Smooth muscle cell (in vitro differentiated cells): ENCODE measurements around the gene MAL. TPM values are rescaled to one million over a fixed set of nuclear protein-coding genes. Genes with fewer than 3 reads are reported as not detected.

ENCODE experiments used
- DNase-seq: peaks from one replicate; lab custom pipeline; 2025; ENCODE audit not compliant: unreplicated experiment; lab: John Stamatoyannopoulos, UW
- H2AFZ ChIP-seq: fragments of 200-600 bp; sonication (generic); 2 replicates; pipeline ENCODE4 v1.6.0; 2016; ENCODE audit warnings: antibody characterized with exemption, low read depth, mild to moderate bottlenecking
- H3F3A ChIP-seq: fragments of 200-600 bp; sonication (generic); 2 replicates; pipeline ENCODE4 v1.6.0; 2017; ENCODE audit warnings: antibody characterized with exemption, low read depth
- H3K27ac ChIP-seq: fragments of 200-600 bp; sonication (generic); 2 replicates; pipeline ENCODE4 v1.5.1; 2016; ENCODE audit warnings: low read depth, mild to moderate bottlenecking
- H3K27me3 ChIP-seq: fragments of 200-600 bp; sonication (generic); 2 replicates; pipeline ENCODE4 v1.6.1; 2016; ENCODE audit warnings: low read depth, mild to moderate bottlenecking
- H3K36me3 ChIP-seq: fragments of 200-600 bp; sonication (generic); 2 replicates; pipeline ENCODE4 v1.5.1; 2016; ENCODE audit warnings: low read depth
- H3K4me1 ChIP-seq: fragments of 200-600 bp; sonication (generic); 2 replicates; pipeline ENCODE4 v1.5.1; 2016; ENCODE audit warnings: low read depth
- H3K4me2 ChIP-seq: fragments of 200-600 bp; sonication (generic); 2 replicates; pipeline ENCODE4 v1.6.0; 2016; ENCODE audit warnings: mild to moderate bottlenecking
- H3K4me3 ChIP-seq: fragments of 200-600 bp; sonication (generic); 2 replicates; pipeline ENCODE4 v1.5.1; 2016; ENCODE audit warnings: mild to moderate bottlenecking
- H3K79me2 ChIP-seq: fragments of 200-600 bp; sonication (generic); 2 replicates; pipeline ENCODE4 v1.6.0; 2016; ENCODE audit warnings: low read depth, mild to moderate bottlenecking
- H3K9ac ChIP-seq: fragments of 200-600 bp; sonication (generic); 2 replicates; pipeline ENCODE4 v1.6.0; 2016; ENCODE audit warnings: low read depth
- H3K9me3 ChIP-seq: fragments of 200-600 bp; sonication (generic); replicated peaks from 2 replicates; pipeline ENCODE4 v1.5.1; 2016; ENCODE audit warnings: low read depth
- H4K20me1 ChIP-seq: fragments of 200-600 bp; sonication (generic); 2 replicates; pipeline ENCODE4 v1.6.0; 2016; ENCODE audit warnings: low read depth
- WGBS: methylation state at CpG from one replicate; pipeline ENCODE4 v1.1.7; 2016; ENCODE audit warnings: low lambda C conversion rate; 5-methylcytosine and 5-hydroxymethylcytosine counted together
- polyA plus RNA-seq: library from polyadenylated mRNA; unstranded; fragments of >200 nt; fragmentation: Nextera tagmentation; extraction: Ambion mirVana; gene quantifications from 2 replicates; pipeline ENCODE4 v1.2.1, GENCODE V29; 2016
- total RNA-seq: library from RNA; depleted of rRNA; stranded (reverse); fragments of >200 nt; gene quantifications from 2 replicates; pipeline ENCODE4 v1.2.3, GENCODE V29; 2014
- TF ChIP-seq, protein P1 (sequence below): fragments of 200-600 bp; sonication (generic); IDR thresholded peaks from 2 replicates; pipeline ENCODE4 v1.5.1; 2017; ENCODE audit warnings: borderline replicate concordance, mild to moderate bottlenecking, antibody characterized with exemption; ENCODE audit not compliant: insufficient read depth, poor library complexity, severe bottlenecking

MAL gene
- total and polyA plus RNA-seq, 2 experiments from 2014 or later, result not detected

DNA sequence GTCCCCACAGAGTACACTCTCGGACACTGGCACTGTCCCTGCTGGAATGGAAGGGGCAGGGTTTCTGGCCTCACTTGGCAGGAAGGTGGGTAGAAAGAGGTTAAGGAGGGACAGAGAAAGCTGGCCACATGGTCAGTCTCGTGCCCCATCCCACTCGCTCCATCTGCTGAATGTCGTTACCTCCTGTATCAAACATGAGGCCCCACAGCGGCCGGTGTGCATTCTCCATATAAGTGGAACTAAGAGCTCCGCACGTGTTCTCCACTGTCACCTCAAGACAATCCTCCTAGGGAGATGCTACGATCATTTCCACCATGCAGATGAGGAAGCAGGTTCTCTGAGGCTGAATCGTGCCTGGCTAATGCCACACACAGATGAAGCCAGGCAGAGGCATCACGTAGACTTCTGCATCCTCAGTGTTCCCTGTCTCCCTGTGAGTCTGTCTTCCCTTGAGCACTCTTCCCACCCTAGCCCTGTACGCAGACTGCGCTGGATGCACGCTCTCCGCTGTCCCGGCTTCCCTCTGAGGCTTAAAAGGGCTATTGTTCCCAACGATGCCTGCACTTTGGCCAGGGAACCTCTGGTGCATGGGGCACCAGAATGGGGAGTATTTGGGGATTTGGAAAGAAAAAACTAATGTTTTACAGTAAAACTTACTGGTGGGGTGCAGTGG lies 35.1 kb downstream of the MAL start:
- Histone ChIP-seq H3K4me2 (no peak overlapping the region), H3K4me1 (no peaks in the 10 kb centered on the region), H3K4me3 (no peak overlapping the region), H3K79me2 (no peaks in the 10 kb centered on the region), H3F3A (no peaks in the 10 kb centered on the region), H3K36me3 (no peaks in the 10 kb centered on the region), H2AFZ (no peak overlapping the region), H3K27me3 (no peaks in the 10 kb centered on the region), H3K9me3 (no peaks in the 10 kb centered on the region), H4K20me1 (no peaks in the 10 kb centered on the region), H3K9ac (no peak overlapping the region), H3K27ac (no peak overlapping the region)
- no peak for DNase-seq
- TF ChIP-seq, protein P1, sequence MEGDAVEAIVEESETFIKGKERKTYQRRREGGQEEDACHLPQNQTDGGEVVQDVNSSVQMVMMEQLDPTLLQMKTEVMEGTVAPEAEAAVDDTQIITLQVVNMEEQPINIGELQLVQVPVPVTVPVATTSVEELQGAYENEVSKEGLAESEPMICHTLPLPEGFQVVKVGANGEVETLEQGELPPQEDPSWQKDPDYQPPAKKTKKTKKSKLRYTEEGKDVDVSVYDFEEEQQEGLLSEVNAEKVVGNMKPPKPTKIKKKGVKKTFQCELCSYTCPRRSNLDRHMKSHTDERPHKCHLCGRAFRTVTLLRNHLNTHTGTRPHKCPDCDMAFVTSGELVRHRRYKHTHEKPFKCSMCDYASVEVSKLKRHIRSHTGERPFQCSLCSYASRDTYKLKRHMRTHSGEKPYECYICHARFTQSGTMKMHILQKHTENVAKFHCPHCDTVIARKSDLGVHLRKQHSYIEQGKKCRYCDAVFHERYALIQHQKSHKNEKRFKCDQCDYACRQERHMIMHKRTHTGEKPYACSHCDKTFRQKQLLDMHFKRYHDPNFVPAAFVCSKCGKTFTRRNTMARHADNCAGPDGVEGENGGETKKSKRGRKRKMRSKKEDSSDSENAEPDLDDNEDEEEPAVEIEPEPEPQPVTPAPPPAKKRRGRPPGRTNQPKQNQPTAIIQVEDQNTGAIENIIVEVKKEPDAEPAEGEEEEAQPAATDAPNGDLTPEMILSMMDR, result no peak
- 81% methylated on average over 17 of the region's 17 CpGs for WGBS

DNA sequence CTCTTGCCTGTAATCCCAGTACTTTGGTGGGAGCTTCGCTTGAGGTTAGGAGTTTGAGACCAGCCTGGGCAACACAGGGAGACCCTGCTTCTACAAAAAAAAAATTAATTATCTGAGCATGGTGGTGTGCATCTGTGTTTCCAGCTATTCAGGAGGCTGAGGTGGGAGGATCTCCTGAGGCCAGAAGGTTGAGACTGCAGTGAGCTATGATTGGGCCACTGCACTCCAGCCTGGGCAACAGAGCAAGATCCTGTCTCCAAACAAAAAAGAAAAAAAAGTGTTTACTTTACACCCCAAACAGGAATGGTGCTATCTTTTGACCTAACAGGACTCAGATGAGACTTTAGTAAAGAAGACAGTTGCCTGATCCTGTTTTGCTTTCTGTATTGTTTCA lies 35.6 kb downstream of the MAL start:
- DNase-seq, result no peak
- WGBS, result 59% methylated on average over 1 of the region's 1 CpG
- Histone ChIP-seq H3K9ac (no peak overlapping the region), H3K27ac (no peak overlapping the region), H3K4me1 (no peaks in the 10 kb centered on the region), H2AFZ (no peak overlapping the region), H3K79me2 (no peaks in the 10 kb centered on the region), H3K27me3 (no peaks in the 10 kb centered on the region), H3K36me3 (no peaks in the 10 kb centered on the region), H3K9me3 (no peaks in the 10 kb centered on the region), H4K20me1 (no peaks in the 10 kb centered on the region), H3F3A (no peaks in the 10 kb centered on the region), H3K4me3 (no peak overlapping the region), H3K4me2 (no peak overlapping the region)
- TF ChIP-seq, protein P1, result no peak

DNA sequence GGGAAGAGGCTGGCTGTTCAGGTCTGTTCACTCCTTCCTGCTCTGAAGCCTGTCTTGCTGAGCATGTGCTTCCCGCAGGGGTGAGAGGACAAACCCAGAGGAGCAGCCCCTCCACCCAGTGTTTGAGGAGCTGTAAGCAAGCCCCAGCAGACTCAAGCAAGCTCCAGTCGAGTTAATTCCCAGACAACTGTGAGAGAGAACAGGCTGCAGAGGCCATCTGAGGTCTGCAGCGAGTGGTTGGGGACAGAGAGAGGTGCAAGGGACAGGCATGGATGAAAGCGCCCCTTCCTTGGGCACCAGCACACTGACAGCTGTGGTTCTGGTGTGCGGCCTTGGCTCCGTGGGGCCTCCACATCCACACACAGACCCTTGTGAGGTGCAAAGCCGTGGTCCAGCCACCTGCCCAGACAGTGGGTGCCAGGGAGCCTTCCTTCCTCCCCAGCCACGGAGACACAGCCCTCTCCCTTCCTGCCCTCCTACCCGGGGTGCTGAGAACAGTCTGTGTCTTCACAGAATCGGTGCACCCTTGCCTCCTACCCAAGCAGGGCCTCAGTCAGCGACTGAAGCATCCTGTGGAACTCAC lies 36.2 kb downstream of the MAL start:
- Histone ChIP-seq H3K27ac (no peak overlapping the region), H3K4me3 (no peak overlapping the region), H2AFZ (no peak overlapping the region), H3K36me3 (no peaks in the 10 kb centered on the region), H3K4me2 (no peak overlapping the region), H3K9me3 (no peaks in the 10 kb centered on the region), H3K27me3 (no peaks in the 10 kb centered on the region), H3K4me1 (no peaks in the 10 kb centered on the region), H3K79me2 (no peaks in the 10 kb centered on the region), H4K20me1 (no peaks in the 10 kb centered on the region), H3F3A (no peaks in the 10 kb centered on the region), H3K9ac (no peak overlapping the region)
- DNase-seq, result no peak
- TF ChIP-seq, protein P1, result no peak
- 63% methylated on average over 11 of the region's 11 CpGs for WGBS
